ENCODE results near the gene MUTYH.

GRCh38 chr1:45380730-45381129 lies 40.5 kb upstream of the MUTYH start:
- TF ChIP-seq EZH2 (IDR thresholded peaks at IDR 0.05; ENCODE audit: borderline replicate concordance) (no peak), CTCF (IDR thresholded peaks at IDR 0.05; ENCODE audit: poor library complexity) (no peak), EZH2phosphoT487 (IDR thresholded peaks at IDR 0.05; ENCODE audit: low read depth, severe bottlenecking, unreplicated experiment) (no peak)
